GM10847 (cell line): ENCODE measurements around the gene TRMT10C.

Experiments
- POLR2A ChIP-seq: IDR thresholded peaks from 2 replicates; pipeline ENCODE4 v1.6.1; 2011; ENCODE audit not compliant: insufficient read length; ENCODE audit errors: extremely low read depth

TRMT10C gene

DNA sequence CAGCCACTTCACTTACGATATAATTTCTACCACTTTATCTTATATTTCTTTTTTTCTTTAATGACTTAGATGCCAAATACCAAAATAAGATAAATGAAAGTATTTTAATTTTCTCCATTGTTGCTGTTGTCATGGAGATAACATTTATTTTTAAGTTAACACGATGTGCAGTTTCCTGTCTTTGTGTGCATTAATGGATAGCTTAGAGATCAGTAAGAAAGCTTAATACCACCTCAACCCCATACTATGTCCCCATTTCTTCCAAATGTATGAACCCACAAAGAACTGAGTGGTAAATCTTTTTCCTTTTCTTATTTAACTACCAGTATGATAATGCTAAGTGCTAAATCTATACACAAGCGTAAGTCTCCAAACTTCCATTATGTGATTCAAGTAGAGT is 29.4 kb downstream of the TRMT10C start:
- TF ChIP-seq POLR2A = no peak

DNA sequence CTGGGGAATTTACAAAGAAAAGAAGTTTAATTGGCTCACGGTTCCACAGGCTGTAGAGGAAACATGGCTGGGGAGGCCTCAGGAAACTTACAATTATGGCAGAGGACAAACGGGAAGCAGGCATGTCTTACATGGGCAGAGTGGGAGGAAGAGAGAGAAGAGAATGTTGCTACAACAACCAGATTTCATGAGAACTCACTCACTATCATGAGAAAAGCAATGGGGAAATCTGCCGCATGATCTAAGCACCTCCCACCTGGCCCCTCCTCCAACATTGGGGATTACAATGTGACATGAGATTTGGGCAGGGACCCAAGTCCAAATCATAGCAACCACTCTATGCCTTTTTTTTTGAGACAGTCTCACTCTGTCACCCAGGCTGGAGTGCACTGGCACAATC is 41.1 kb downstream of the TRMT10C start:
- no peak for TF ChIP-seq POLR2A

DNA sequence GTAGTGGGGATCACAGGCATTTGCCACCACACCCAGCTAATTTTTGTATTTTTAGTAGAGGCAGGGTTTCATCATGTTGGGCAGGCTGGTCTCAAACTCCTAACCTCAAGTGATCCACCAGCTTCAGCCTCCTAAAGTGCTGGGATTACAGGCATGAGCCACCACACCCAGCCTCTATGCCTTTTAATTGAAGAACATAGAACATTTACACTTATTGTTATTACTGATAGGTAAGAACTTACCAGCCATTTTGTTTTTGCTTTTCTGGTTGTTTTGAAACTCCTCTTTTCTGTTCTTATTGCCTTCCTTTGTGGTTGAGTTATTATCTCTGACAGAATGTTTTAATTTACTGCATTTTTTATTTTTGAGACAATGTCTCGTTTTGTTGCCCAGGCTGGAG is 41.5 kb downstream of the TRMT10C start:
- TF ChIP-seq POLR2A = no peak

DNA sequence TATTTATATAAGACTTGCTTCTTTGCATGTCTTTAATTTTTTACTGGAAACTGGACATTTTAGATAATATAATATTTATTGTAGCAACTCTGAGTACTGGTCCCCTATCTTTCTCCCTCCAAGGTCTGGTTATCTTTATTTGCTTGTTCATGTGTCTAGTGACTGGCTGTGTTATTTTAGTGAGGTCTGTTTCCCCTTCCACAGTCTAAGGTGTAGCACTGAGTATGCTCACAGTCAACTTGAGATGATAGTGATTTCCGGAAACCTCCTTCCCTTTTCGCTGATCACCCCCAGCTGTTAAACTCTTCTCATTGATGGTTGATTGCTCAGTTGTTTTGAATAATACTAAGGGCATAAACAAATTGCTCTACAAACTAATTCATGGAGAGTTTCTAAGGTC is 49.4 kb downstream of the TRMT10C start:
- no peak for TF ChIP-seq POLR2A

DNA sequence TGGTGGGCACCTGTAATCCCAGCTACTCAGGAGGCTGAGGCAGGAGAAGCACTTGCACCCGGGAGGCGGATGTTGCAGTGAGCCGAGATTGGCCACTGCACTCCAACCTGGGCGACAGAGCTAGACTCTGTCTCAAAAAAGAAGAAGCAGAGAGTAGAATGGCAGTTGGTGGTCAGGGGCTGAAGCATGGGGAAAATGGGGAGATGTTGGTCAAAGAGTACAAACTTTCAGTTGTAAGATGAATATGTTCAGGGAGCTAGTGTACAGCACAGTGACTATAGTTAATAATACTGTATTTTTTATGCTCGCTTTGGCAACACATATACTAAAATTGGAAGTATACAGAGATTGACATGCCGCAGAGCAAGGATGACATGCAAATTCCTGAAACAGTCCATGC is 53.9 kb downstream of the TRMT10C start:
- no peak for TF ChIP-seq POLR2A
